Measurements from ENCODE around the gene WAC.
"Not testable (repeated sequence)": the region's sequence is repeated elsewhere in the genome, so short reads cannot be mapped to it uniquely, and the experiment has no call there.

The WAC gene

GRCh38 chr10:28644647-28645046, 111.7 kb downstream of the WAC start:
- DNase-seq (ENCODE audit: low read depth) = no peak
- TF ChIP-seq CTCF (conservative IDR thresholded peaks at IDR 0.05; ENCODE audit: low read depth, low read length) = no peak
- H3K4me3 ChIP-seq (ENCODE audit: low read depth, low read length) = no peak overlapping the region

DNA sequence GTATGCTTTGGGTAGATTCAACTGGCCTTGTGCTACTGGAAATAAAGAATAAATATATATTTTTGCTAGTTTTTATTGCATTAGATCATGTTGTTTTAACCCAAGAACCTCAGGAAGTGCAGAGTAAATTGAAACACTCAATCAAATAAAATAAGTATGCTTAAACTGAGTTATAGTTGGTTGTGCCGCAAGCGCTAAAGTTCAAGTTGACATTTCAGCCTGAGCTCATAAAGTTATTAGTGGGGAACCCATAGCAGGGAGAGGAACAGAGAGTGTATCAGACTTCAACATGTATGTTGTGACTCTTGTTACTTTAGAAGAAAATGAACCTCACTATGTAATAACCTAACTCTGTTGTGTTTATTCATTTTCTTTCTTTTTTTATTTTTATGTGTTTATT, 119.2 kb downstream of the WAC start:
- TF ChIP-seq CTCF (conservative IDR thresholded peaks at IDR 0.05; ENCODE audit: low read depth, low read length) = no peak

DNA sequence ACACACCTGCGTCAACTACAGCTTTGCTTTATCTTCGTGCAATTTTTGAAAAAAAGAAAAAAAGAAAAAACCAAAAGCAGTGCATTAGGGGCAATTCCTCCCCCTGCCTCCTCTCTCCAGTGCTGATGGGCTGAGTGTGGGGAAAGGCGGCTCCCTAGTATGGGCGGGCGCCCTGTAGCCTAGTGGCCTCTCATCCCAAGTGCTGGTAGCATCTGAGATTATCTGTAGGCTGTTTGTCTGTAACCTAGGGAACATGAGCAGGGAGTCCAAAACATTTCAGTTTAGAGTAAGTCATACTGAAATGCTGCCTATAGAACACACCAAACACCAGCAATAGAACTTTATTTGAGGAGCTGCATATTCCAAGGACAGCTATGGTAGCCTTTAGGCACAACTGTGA, 119.8 kb downstream of the WAC start:
- no peak for DNase-seq (ENCODE audit: low read depth)
- no peak overlapping the region for H3K4me3 ChIP-seq (ENCODE audit: low read depth, low read length)
- TF ChIP-seq CTCF (conservative IDR thresholded peaks at IDR 0.05; ENCODE audit: low read depth, low read length) = no peak

More for the DNA sequence above, 119.2 kb downstream of the WAC start:
- no peak overlapping the region for H3K4me3 ChIP-seq (ENCODE audit: low read depth, low read length)
- DNase-seq (ENCODE audit: low read depth) = no peak

GRCh38 chr10:28658824-28659223, 125.9 kb downstream of the WAC start:
- not testable (repeated sequence) for H3K4me3 ChIP-seq (ENCODE audit: low read depth, low read length)

GRCh38 chr10:28661035-28661434, 128.1 kb downstream of the WAC start:
- no peak for TF ChIP-seq CTCF (conservative IDR thresholded peaks at IDR 0.05; ENCODE audit: low read depth, low read length)
- no peak overlapping the region for H3K4me3 ChIP-seq (ENCODE audit: low read depth, low read length)
- peak; percentile 92 for DNase-seq (ENCODE audit: low read depth)

More at GRCh38 chr10:28658824-28659223, 125.9 kb downstream of the WAC start:
- not testable (repeated sequence) for DNase-seq (ENCODE audit: low read depth)

DNA sequence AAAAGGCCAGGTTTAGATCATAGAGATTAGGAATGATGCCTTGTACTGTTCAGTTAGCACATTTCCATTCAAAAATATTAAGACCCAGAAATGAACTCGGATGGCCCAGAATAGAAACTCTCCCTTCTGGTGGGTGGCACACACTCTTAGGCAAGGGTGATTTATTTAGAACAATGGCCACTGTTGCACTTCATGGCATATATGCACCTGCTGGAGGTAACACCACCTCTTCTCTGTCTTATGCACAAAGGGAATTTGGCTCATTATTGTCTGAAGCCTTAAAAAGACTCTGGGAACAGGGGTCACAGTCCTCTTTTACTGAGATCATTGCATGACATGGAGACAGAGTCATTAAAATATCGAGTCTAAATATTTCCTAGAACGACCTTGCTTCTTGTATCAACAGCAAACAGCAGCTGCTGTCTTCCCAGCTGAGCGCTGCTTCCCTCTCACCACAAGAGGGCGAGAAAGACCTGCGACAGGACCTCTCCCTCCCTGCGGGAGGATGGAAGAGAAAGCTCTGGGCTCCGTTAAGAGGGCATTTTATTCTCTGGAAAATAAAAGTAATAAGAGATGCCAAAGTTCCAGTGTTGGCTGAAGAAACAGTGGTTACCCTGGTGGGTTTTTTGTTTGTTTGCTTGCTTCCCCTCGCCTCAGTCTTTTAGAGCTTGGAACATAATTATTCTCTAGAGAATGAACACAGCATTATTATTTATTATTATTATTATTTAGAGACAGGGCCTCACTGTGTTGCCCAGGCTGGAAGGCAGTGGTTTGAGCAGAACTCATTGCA, 130.9 kb downstream of the WAC start:
- peak; percentile 96 for DNase-seq (ENCODE audit: low read depth)
- TF ChIP-seq CTCF (conservative IDR thresholded peaks at IDR 0.05; ENCODE audit: low read depth, low read length) = peak; percentile 100
- no peak overlapping the region for H3K4me3 ChIP-seq (ENCODE audit: low read depth, low read length)

DNA sequence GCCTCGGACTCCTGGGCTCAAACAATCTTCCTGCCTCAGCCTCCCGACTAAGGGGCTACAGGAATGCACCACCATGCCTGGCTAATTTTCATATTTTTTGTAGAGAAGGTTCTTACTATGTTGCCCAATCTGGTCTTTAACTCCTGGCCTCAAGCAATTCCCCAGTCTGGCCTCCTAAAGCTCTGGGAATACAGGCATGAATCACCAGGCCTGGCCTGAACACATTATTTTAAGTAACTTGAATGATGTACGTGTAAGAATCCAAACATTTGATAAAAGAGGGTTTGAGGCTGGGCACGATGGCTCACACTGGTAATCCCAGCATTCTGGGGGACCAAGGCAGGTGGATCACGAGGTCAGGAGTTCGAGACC, 131.4 kb downstream of the WAC start:
- no peak overlapping the region for H3K4me3 ChIP-seq (ENCODE audit: low read depth, low read length)
- TF ChIP-seq CTCF (conservative IDR thresholded peaks at IDR 0.05; ENCODE audit: low read depth, low read length) = no peak
- DNase-seq (ENCODE audit: low read depth) = peak; percentile 83

Data from choroid plexus epithelial cell (primary cell).